ENCODE data around the gene MRPL42. TPM values are rescaled to one million over a fixed set of nuclear protein-coding genes. Genes with fewer than 3 reads are reported as not detected.
"Not testable (repeated sequence)": the region's sequence is repeated elsewhere in the genome, so short reads cannot be mapped to it uniquely, and the experiment has no call there.

MRPL42 gene
- total RNA-seq, 1 experiment from 2014 or later: 121 TPM

DNA sequence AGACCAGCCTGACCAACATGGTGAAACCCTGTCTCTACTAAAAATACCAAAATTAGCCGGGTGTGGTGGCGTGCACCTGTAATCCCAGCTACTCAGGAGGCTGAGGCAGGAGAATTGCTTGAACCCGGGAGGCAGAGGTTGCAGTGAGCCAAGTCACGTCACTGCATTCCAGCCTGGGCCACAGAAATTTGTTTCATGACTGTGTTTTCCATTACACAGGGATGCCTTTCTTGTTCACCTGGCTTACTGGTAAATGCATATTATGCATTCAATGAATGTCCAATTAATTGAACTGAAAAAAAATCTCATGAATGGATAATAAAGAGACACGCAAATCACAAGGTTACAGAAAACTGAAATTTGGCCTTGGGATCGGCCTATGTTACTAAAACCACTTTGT, 35.3 kb upstream of the MRPL42 start:
- ATAC-seq; H3K4me3 Mint-ChIP-seq; H3K27me3 Mint-ChIP-seq (ENCODE audit: low read depth); H3K9me3 Mint-ChIP-seq; H3K27ac Mint-ChIP-seq; H3K36me3 Mint-ChIP-seq; POLR2A ChIA-PET; DNase-seq (ENCODE audit: low spot score): not testable (repeated sequence)
- CTCF ChIA-PET: interaction anchor here (1.5 kb wide), 1 partner anchor 13 kb away, joined by 9 read pairs; no protein-coding TSS in a partner anchor
- peaks cover 27% of the 10 kb centered on the region for H3K4me1 Mint-ChIP-seq

DNA sequence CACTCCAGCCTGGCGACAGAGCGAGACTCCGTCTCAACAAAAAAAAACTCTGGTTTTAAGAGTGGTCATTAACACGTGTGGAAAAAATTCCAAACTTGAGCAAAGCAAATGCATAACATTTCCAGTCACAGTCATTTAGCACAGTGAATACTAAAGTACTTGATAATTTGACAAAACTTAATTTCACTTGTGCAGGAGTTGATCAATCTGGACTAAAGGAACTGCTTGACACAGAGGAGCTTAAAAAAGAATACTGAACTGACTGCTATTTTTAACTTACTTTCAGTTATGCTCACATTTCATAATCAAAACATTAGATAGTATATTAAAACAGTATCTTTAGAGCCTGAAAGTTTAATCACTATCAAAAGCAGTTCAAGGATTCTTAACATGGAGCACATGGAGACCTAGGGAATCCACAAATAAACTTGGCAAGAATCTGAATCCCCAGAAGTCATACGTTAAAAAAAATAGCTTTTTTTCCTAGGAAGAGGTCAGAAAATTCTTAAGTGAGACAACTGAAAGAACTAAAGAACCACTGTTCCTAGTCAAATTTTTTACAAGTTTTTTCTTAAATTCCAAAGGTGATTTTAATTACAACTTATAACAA, 33.0 kb upstream of the MRPL42 start:
- H3K36me3 Mint-ChIP-seq: peaks cover 3% of the 10 kb centered on the region; the same call in 1 of the 2 replicates
- no peak overlapping the region for H3K4me3 Mint-ChIP-seq
- ChIA-PET POLR2A (no interaction called here), CTCF (interaction anchor here (1.1 to 1.3 kb wide), 2 partner anchors 15 kb away, joined by 3 to 4 read pairs; no protein-coding TSS in a partner anchor)
- no peaks in the 10 kb centered on the region for H3K9me3 Mint-ChIP-seq
- no peak overlapping the region for H3K27ac Mint-ChIP-seq
- DNase-seq (ENCODE audit: low spot score): no peak
- TF ChIP-seq, protein P1, sequence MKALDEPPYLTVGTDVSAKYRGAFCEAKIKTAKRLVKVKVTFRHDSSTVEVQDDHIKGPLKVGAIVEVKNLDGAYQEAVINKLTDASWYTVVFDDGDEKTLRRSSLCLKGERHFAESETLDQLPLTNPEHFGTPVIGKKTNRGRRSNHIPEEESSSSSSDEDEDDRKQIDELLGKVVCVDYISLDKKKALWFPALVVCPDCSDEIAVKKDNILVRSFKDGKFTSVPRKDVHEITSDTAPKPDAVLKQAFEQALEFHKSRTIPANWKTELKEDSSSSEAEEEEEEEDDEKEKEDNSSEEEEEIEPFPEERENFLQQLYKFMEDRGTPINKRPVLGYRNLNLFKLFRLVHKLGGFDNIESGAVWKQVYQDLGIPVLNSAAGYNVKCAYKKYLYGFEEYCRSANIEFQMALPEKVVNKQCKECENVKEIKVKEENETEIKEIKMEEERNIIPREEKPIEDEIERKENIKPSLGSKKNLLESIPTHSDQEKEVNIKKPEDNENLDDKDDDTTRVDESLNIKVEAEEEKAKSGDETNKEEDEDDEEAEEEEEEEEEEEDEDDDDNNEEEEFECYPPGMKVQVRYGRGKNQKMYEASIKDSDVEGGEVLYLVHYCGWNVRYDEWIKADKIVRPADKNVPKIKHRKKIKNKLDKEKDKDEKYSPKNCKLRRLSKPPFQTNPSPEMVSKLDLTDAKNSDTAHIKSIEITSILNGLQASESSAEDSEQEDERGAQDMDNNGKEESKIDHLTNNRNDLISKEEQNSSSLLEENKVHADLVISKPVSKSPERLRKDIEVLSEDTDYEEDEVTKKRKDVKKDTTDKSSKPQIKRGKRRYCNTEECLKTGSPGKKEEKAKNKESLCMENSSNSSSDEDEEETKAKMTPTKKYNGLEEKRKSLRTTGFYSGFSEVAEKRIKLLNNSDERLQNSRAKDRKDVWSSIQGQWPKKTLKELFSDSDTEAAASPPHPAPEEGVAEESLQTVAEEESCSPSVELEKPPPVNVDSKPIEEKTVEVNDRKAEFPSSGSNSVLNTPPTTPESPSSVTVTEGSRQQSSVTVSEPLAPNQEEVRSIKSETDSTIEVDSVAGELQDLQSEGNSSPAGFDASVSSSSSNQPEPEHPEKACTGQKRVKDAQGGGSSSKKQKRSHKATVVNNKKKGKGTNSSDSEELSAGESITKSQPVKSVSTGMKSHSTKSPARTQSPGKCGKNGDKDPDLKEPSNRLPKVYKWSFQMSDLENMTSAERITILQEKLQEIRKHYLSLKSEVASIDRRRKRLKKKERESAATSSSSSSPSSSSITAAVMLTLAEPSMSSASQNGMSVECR (CRISPR knock-in tag; IDR thresholded peaks at IDR 0.05; ENCODE audit: borderline replicate concordance): no peak
- TF ChIP-seq, protein P2, sequence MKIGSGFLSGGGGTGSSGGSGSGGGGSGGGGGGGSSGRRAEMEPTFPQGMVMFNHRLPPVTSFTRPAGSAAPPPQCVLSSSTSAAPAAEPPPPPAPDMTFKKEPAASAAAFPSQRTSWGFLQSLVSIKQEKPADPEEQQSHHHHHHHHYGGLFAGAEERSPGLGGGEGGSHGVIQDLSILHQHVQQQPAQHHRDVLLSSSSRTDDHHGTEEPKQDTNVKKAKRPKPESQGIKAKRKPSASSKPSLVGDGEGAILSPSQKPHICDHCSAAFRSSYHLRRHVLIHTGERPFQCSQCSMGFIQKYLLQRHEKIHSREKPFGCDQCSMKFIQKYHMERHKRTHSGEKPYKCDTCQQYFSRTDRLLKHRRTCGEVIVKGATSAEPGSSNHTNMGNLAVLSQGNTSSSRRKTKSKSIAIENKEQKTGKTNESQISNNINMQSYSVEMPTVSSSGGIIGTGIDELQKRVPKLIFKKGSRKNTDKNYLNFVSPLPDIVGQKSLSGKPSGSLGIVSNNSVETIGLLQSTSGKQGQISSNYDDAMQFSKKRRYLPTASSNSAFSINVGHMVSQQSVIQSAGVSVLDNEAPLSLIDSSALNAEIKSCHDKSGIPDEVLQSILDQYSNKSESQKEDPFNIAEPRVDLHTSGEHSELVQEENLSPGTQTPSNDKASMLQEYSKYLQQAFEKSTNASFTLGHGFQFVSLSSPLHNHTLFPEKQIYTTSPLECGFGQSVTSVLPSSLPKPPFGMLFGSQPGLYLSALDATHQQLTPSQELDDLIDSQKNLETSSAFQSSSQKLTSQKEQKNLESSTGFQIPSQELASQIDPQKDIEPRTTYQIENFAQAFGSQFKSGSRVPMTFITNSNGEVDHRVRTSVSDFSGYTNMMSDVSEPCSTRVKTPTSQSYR (CRISPR knock-in tag; IDR thresholded peaks at IDR 0.05): no peak
- TF ChIP-seq ZNF423 (CRISPR knock-in tag; IDR thresholded peaks at IDR 0.05) (no peak), IRF2 (CRISPR knock-in tag; IDR thresholded peaks at IDR 0.05; ENCODE audit: borderline replicate concordance, low read depth) (no peak), RORB (CRISPR knock-in tag; IDR thresholded peaks at IDR 0.05) (no peak), TP53 (CRISPR knock-in tag; IDR thresholded peaks at IDR 0.05) (no peak), ETV6 (CRISPR knock-in tag; IDR thresholded peaks at IDR 0.05) (no peak)
- TF ChIP-seq, protein P3, sequence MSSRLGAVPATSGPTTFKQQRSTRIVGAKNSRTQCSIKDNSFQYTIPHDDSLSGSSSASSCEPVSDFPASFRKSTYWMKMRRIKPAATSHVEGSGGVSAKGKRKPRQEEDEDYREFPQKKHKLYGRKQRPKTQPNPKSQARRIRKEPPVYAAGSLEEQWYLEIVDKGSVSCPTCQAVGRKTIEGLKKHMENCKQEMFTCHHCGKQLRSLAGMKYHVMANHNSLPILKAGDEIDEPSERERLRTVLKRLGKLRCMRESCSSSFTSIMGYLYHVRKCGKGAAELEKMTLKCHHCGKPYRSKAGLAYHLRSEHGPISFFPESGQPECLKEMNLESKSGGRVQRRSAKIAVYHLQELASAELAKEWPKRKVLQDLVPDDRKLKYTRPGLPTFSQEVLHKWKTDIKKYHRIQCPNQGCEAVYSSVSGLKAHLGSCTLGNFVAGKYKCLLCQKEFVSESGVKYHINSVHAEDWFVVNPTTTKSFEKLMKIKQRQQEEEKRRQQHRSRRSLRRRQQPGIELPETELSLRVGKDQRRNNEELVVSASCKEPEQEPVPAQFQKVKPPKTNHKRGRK (CRISPR knock-in tag; IDR thresholded peaks at IDR 0.05; ENCODE audit: borderline replicate concordance): no peak
- TF ChIP-seq, protein P4, sequence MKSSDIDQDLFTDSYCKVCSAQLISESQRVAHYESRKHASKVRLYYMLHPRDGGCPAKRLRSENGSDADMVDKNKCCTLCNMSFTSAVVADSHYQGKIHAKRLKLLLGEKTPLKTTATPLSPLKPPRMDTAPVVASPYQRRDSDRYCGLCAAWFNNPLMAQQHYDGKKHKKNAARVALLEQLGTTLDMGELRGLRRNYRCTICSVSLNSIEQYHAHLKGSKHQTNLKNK (CRISPR knock-in tag; IDR thresholded peaks at IDR 0.05): no peak
- TF ChIP-seq, protein P5, sequence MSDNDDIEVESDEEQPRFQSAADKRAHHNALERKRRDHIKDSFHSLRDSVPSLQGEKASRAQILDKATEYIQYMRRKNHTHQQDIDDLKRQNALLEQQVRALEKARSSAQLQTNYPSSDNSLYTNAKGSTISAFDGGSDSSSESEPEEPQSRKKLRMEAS (CRISPR knock-in tag; IDR thresholded peaks at IDR 0.05): no peak
- TF ChIP-seq, protein P6, sequence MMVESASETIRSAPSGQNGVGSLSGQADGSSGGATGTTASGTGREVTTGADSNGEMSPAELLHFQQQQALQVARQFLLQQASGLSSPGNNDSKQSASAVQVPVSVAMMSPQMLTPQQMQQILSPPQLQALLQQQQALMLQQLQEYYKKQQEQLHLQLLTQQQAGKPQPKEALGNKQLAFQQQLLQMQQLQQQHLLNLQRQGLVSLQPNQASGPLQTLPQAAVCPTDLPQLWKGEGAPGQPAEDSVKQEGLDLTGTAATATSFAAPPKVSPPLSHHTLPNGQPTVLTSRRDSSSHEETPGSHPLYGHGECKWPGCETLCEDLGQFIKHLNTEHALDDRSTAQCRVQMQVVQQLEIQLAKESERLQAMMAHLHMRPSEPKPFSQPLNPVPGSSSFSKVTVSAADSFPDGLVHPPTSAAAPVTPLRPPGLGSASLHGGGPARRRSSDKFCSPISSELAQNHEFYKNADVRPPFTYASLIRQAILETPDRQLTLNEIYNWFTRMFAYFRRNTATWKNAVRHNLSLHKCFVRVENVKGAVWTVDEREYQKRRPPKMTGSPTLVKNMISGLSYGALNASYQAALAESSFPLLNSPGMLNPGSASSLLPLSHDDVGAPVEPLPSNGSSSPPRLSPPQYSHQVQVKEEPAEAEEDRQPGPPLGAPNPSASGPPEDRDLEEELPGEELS (CRISPR knock-in tag; IDR thresholded peaks at IDR 0.05): no peak
- H3K27me3 Mint-ChIP-seq (ENCODE audit: low read depth): no peaks in the 10 kb centered on the region
- no peak for ATAC-seq
- H3K4me1 Mint-ChIP-seq: peaks cover 41% of the 10 kb centered on the region
